IMR-90 (cell line): ENCODE results near the gene STRC. TPM values are rescaled to one million over a fixed set of nuclear protein-coding genes. Genes with fewer than 3 reads are reported as not detected.
"Not testable (repeated sequence)": the region's sequence is repeated elsewhere in the genome, so short reads cannot be mapped to it uniquely, and the experiment has no call there.

Experiments used
- ATAC-seq: fragments of 200-7000 bp; cut with Tn5 transposase; 2 replicates; pipeline ENCODE4 v1.9.1; 2020; ENCODE audit warnings: low read depth, mild to moderate bottlenecking, moderate library complexity
- BruUV-seq: library from RNA; stranded (reverse); fragments of 400-500 nt; replicated peaks from 2 replicates; lab custom pipeline; 2021; lab: Mats Ljungman, UMichigan
- CTCF ChIA-PET: fragments of 300-600 bp; formaldehyde crosslinking; extraction: SDS; loops from one replicate; lab custom pipeline; 2021; ENCODE audit warnings: antibody characterized with exemption; lab: Yijun Ruan, JAX
- POLR2A ChIA-PET: fragments of 300-600 bp; sonication (Branson Sonifier 250); formaldehyde crosslinking; loops from one replicate; lab custom pipeline; 2022; ENCODE audit warnings: antibody characterized with exemption; ENCODE audit not compliant: unreplicated experiment; lab: Charles Lee
- DNase-seq: peaks from one replicate; pipeline ENCODE4 v3.0.0; 2013
- H2AFZ ChIP-seq: replicated peaks from 2 replicates; pipeline ENCODE3; 2013; ENCODE audit warnings: low read length, mild to moderate bottlenecking; ENCODE audit not compliant: poor library complexity
- H2AK5ac ChIP-seq: 2 replicates; pipeline ENCODE4 v1.6.1; 2013; ENCODE audit warnings: low read depth, low read length, inconsistent platforms
- H2AK9ac ChIP-seq: replicated peaks from 2 replicates; pipeline ENCODE3; 2013; ENCODE audit warnings: mild to moderate bottlenecking, low read depth, low read length, moderate library complexity; ENCODE audit not compliant: poor library complexity
- H2BK120ac ChIP-seq: 2 replicates; pipeline ENCODE4 v1.6.1; 2013; ENCODE audit warnings: low read depth, low read length, inconsistent platforms
- H2BK15ac ChIP-seq: 3 replicates; pipeline ENCODE4 v1.6.1; 2013; ENCODE audit warnings: low read depth, low read length, inconsistent platforms
- H2BK20ac ChIP-seq: 2 replicates; pipeline ENCODE4 v1.6.1; 2013; ENCODE audit warnings: low read depth, mild to moderate bottlenecking, inconsistent platforms, low read length, moderate library complexity
- H2BK5ac ChIP-seq: 2 replicates; pipeline ENCODE4 v1.6.1; 2013; ENCODE audit warnings: mild to moderate bottlenecking, low read depth, low read length, inconsistent platforms; ENCODE audit not compliant: poor library complexity, severe bottlenecking
- H3K14ac ChIP-seq: replicated peaks from 2 replicates; pipeline ENCODE4 v1.6.1; 2013; ENCODE audit warnings: low read depth, low read length, inconsistent platforms
- H3K18ac ChIP-seq: 2 replicates; pipeline ENCODE4 v1.6.1; 2013; ENCODE audit warnings: low read depth, low read length, control low read depth
- H3K23ac ChIP-seq: 2 replicates; pipeline ENCODE4 v1.6.1; 2013; ENCODE audit warnings: low read depth, low read length, inconsistent platforms
- H3K27ac ChIP-seq: 2 replicates; pipeline ENCODE4 v1.5.1; 2013; ENCODE audit warnings: mild to moderate bottlenecking, control low read depth, low read length; ENCODE audit not compliant: insufficient read depth
- H3K27me3 ChIP-seq: 2 replicates; pipeline ENCODE4 v1.6.1; 2013; ENCODE audit warnings: low read length; ENCODE audit not compliant: control insufficient read depth, insufficient read depth
- H3K36me3 ChIP-seq: 2 replicates; pipeline ENCODE4 v1.6.1; 2013; ENCODE audit warnings: low read length, mixed read lengths; ENCODE audit not compliant: control insufficient read depth, insufficient read depth
- H3K4ac ChIP-seq: 2 replicates; pipeline ENCODE4 v1.6.1; 2013; ENCODE audit warnings: low read depth, low read length, inconsistent platforms
- H3K4me1 ChIP-seq: 2 replicates; pipeline ENCODE4 v1.6.1; 2013; ENCODE audit warnings: low read length, mixed read lengths; ENCODE audit not compliant: control insufficient read depth, insufficient read depth
- H3K4me2 ChIP-seq: 2 replicates; pipeline ENCODE4 v1.6.1; 2013; ENCODE audit warnings: low read depth, mild to moderate bottlenecking, control low read depth, low read length, moderate library complexity
- H3K4me3 ChIP-seq: 2 replicates; pipeline ENCODE4 v1.5.1; 2013; ENCODE audit warnings: low read depth, mild to moderate bottlenecking, control low read depth, low read length, moderate library complexity; ENCODE audit not compliant: insufficient read depth
- H3K56ac ChIP-seq: 2 replicates; pipeline ENCODE4 v1.6.1; 2013; ENCODE audit warnings: low read length, inconsistent platforms; ENCODE audit not compliant: insufficient read depth; ENCODE audit errors: extremely low read depth
- H3K79me1 ChIP-seq, 2 experiments: 2 replicates each; pipeline ENCODE4 v1.6.1; 2013; ENCODE audit warnings: low read length in 2 of 2, inconsistent platforms in 1 of 2, low read depth in 1 of 2
- H3K9ac ChIP-seq: 2 replicates; pipeline ENCODE4 v1.6.1; 2013; ENCODE audit warnings: low read depth, low read length, control low read depth
- H3K9me1 ChIP-seq: 2 replicates; pipeline ENCODE4 v1.6.1; 2013; ENCODE audit warnings: low read length, inconsistent platforms; ENCODE audit not compliant: insufficient read depth
- H3K9me3 ChIP-seq: 2 replicates; pipeline ENCODE4 v1.6.1; 2013; ENCODE audit warnings: low read length; ENCODE audit not compliant: control insufficient read depth, insufficient read depth
- H4K20me1 ChIP-seq: 2 replicates; pipeline ENCODE4 v1.6.1; 2013; ENCODE audit warnings: low read length, inconsistent platforms; ENCODE audit not compliant: insufficient read depth
- H4K5ac ChIP-seq: 2 replicates; pipeline ENCODE4 v1.6.1; 2013; ENCODE audit warnings: mild to moderate bottlenecking, low read depth, low read length, control low read depth
- H4K8ac ChIP-seq, 2 experiments: 2 replicates each; pipeline ENCODE4 v1.6.1; 2013; ENCODE audit warnings: low read depth in 2 of 2, low read length in 2 of 2, control low read depth in 1 of 2, inconsistent platforms in 1 of 2
- H4K91ac ChIP-seq: 2 replicates; pipeline ENCODE4 v1.6.1; 2013; ENCODE audit warnings: low read depth, low read length, inconsistent platforms; ENCODE audit not compliant: insufficient read depth
- WGBS, 2 experiments: methylation state at CpG; one replicate each; pipeline versions ENCODE4 v1.1.5 to v1.1.7; 2013; ENCODE audit warnings: missing lambda C conversion rate in 2 of 2; ENCODE audit not compliant: insufficient read length in 1 of 2; ENCODE audit errors: extremely low coverage in 2 of 2; 5-methylcytosine and 5-hydroxymethylcytosine counted together
- dilution Hi-C: fragments of 300-500 bp; cut with HindIII; formaldehyde crosslinking; loops from one replicate; pipeline ENCODE4 v1.14.3; 2018; ENCODE audit warnings: low sequenced_read_pairs; ENCODE audit not compliant: unreplicated experiment
- in situ Hi-C: fragments of 300-500 bp; cut with MboI; formaldehyde crosslinking; loops from 3 replicates; pipeline ENCODE4 v1.14.3; 2019; ENCODE audit warnings: low sequenced_read_pairs, inconsistent platforms, mixed read lengths
- intact Hi-C: fragments of 100-400 bp; cut with micrococcal nuclease; formaldehyde crosslinking; loops from 2 replicates; pipeline ENCODE4 v1.10.0; 2022
- polyA plus RNA-seq, 3 experiments: library from polyadenylated mRNA; depleted of rRNA; stranded (reverse); fragments of >200 nt; gene quantifications; 2 replicates each; pipeline ENCODE4 v1.2.3, GENCODE V29; 2012; ENCODE audit warnings: low replicate concordance in 1 of 3
- total RNA-seq: library from RNA; depleted of rRNA; stranded (reverse); fragments of >200 nt; gene quantifications from 2 replicates; pipeline ENCODE4 v1.2.3, GENCODE V29; 2012

Gene STRC
- total and polyA plus RNA-seq, 2 of the 4 experiments (the other 2 are of a cell fraction): not detected

DNA sequence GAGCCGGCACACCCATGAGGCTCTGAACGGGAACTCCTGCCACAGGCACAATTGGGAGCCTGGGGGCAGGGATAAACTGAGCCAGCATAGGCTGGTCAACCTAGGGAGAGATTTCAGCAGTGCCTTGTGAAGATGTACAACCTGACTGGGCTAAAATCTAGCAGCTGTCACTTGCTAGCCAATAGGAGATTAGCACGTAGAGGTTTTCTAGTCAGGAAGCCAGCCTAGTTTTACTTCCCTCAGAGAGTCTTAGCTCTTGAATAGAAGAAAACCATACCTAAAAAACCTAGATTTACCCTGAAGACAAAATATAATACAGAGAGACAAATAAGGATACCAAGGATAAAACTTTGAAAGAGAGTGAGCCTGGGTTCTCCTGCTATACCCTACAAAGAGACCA, 55.8 kb downstream of the STRC start:
- H3K9ac ChIP-seq, H3K27me3 ChIP-seq, H3K18ac ChIP-seq, H3K14ac ChIP-seq, H2AK5ac ChIP-seq, H4K20me1 ChIP-seq, DNase-seq, H2BK5ac ChIP-seq, H2BK15ac ChIP-seq, H4K5ac ChIP-seq, H3K79me1 ChIP-seq, H3K56ac ChIP-seq, H4K8ac ChIP-seq, H3K4me2 ChIP-seq, H4K91ac ChIP-seq, H3K9me1 ChIP-seq, H3K4me3 ChIP-seq, H2AK9ac ChIP-seq, H3K23ac ChIP-seq, in situ Hi-C loops, H3K9me3 ChIP-seq, intact Hi-C loops, dilution Hi-C loops, H3K4ac ChIP-seq, CTCF ChIA-PET, BruUV-seq, H2BK20ac ChIP-seq, H3K27ac ChIP-seq, POLR2A ChIA-PET, H3K36me3 ChIP-seq, H2BK120ac ChIP-seq, H3K4me1 ChIP-seq, ATAC-seq, H2AFZ ChIP-seq: not testable (repeated sequence)
- WGBS, 2 experiments: no CpG with 5 or more reads among the region's 3 CpGs
